ENCODE measurements around the gene VAV2.

The VAV2 gene

GRCh38 chr9:133967024-133967741 lies 24.9 kb downstream of the VAV2 start:
- TF ChIP-seq CTCF (conservative IDR thresholded peaks at IDR 0.05): no peak
- no peak for TF ChIP-seq ZFX (IDR thresholded peaks at IDR 0.05)
- no peak overlapping the region for H3K27ac ChIP-seq

GRCh38 chr9:133964463-133964862 lies 27.7 kb downstream of the VAV2 start:
- TF ChIP-seq ZFX (IDR thresholded peaks at IDR 0.05): no peak
- no peak for TF ChIP-seq CTCF (conservative IDR thresholded peaks at IDR 0.05)
- no peak overlapping the region for H3K27ac ChIP-seq

GRCh38 chr9:133963166-133963565 lies 29.0 kb downstream of the VAV2 start:
- no peak for TF ChIP-seq ZFX (IDR thresholded peaks at IDR 0.05)
- no peak for TF ChIP-seq CTCF (conservative IDR thresholded peaks at IDR 0.05)
- H3K27ac ChIP-seq: no peak overlapping the region

GRCh38 chr9:133962341-133962740 lies 29.8 kb downstream of the VAV2 start:
- no peak for TF ChIP-seq CTCF (conservative IDR thresholded peaks at IDR 0.05)
- TF ChIP-seq ZFX (IDR thresholded peaks at IDR 0.05): no peak
- H3K27ac ChIP-seq: no peak overlapping the region

- H3K27ac ChIP-seq: no peak overlapping the region
- TF ChIP-seq CTCF (conservative IDR thresholded peaks at IDR 0.05) (no peak), ZFX (IDR thresholded peaks at IDR 0.05) (no peak)
Observed at GRCh38 chr9:133961226-133962165, 30.6 kb downstream of the VAV2 start.

GRCh38 chr9:133960568-133961129 lies 31.5 kb downstream of the VAV2 start:
- H3K27ac ChIP-seq: no peak overlapping the region
- TF ChIP-seq CTCF (conservative IDR thresholded peaks at IDR 0.05) (no peak), ZFX (IDR thresholded peaks at IDR 0.05) (no peak)

All from C4-2B (cell line).